NCI-H748 treated with DMSO at 0.1 percent for 48 hours (cell line): ENCODE data around the gene KCNT1.

Source experiments
- DNase-seq: peaks from one replicate; lab custom pipeline; 2025; lab: John Stamatoyannopoulos, UW

Gene KCNT1

DNA sequence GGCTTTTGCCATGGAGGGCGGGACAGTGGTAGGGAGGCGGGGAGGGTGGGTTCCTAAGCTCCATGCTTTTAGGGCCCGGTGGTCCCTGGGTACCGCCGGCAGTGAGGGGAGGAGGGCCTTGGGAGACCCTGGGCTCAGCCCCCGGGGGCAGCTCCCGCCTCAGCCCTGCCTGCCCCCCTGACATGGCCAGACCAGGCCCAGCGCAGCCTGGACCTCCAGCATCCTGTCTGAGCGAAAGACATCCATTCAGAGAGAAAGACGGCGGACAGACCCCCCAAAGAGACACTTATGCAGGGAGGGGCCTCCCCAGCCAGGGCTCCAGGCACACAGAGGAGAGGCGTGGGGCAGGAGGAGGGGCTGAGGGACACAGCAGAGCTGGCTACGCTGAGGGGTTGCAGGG, 45.3 kb downstream of the KCNT1 start:
- DNase-seq = no peak

DNA sequence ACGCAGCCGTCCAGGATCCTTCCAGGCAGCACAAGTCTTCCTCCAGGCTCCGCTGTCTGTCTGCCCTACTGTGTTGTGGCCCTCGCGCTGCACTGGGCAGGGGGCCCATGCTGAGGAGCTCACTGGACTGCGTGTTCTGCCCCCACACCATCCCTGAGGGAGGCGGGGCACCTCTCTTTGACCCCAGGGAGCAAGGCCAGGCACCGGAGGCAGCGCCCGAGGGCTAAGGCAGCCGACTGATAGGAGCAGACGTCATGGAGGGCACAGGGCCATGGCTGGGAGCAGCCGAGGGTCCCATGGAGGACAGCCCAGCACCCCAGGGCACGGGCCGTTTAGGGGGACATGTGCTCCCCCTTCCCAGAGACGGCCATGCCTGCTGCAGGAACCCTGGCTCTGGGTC, 46.7 kb downstream of the KCNT1 start:
- no peak for DNase-seq

DNA sequence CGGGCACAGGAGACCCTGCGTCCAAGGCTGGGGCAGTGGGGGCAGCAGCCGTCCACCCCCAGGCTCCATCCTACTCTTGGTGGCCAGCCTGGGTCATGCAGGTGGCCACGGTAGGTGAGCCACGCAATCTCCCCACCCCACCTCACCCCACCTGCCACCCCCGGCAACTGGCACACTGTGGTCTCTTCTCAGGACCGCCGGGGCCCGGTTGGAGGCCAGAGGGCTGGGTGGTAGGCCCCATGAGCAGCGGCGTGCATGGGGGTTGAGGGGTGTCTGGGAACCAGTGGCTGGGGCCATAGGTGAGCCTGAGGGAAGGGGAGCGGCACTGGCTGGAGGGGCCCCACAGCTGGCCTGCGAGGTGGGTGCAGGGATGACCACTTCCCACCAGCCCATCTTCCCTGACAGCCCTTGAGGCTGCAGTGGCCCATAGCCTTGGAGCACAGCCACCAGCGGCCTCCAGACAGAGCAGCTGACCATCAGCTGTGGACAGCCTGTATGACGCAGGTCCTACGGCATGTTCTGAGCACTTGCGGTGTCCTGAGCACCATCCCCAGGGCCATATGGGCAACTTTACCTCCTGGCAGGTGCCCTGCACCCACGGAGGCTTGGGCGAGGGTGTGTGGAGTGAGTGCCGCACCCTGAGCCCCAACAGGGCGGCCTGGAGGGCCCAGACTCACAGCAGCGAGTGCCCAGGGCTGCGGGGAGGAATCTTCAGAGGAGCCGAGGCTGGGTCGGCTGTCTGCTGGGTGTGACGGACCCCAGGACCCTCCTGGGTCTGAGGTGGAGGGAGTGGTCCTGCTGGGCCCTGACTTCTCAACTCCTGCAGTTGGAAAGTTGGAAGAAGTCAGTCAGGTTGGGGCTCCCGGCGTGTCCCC, 47.4 kb downstream of the KCNT1 start:
- DNase-seq = no peak

DNA sequence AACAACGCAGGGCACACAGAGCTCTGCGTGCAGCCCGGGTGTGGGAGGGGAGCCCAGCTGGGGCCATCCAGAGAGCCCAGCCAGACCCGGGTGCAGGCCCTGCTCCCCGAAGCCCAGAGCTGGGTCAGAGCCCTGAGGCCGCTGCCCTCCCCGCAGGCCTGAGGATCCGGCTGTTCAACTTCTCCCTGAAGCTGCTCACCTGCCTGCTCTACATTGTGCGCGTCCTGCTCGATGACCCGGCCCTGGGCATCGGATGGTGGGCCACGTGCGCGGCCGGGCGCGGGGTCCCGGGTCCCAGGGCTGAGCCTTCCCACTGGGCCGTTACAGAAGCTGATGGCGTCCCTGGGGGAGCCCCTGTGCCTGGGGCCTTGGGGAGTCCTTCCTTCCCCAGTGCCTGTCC, 48.8 kb downstream of the KCNT1 start:
- no peak for DNase-seq

DNA sequence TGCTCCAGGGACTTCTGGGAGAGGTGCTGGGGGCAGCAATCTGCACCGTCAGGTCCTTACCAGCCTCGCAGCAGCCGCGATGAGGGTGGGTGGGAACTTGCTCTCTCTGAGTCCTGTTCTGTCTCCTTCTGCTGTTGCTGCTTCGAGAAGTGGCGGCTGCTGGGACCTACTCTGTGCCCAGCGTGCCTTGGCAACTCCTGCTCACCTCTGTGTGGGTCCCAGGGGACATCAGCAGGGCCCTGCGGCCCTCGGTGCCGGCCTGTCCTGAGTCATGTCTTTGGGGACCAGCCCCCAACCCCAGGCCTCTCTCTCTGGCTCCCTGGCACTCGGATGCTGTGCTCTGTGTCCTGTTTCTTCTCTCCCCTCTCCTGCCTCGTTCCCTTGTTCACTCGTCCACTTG, 49.5 kb downstream of the KCNT1 start:
- no peak for DNase-seq

DNA sequence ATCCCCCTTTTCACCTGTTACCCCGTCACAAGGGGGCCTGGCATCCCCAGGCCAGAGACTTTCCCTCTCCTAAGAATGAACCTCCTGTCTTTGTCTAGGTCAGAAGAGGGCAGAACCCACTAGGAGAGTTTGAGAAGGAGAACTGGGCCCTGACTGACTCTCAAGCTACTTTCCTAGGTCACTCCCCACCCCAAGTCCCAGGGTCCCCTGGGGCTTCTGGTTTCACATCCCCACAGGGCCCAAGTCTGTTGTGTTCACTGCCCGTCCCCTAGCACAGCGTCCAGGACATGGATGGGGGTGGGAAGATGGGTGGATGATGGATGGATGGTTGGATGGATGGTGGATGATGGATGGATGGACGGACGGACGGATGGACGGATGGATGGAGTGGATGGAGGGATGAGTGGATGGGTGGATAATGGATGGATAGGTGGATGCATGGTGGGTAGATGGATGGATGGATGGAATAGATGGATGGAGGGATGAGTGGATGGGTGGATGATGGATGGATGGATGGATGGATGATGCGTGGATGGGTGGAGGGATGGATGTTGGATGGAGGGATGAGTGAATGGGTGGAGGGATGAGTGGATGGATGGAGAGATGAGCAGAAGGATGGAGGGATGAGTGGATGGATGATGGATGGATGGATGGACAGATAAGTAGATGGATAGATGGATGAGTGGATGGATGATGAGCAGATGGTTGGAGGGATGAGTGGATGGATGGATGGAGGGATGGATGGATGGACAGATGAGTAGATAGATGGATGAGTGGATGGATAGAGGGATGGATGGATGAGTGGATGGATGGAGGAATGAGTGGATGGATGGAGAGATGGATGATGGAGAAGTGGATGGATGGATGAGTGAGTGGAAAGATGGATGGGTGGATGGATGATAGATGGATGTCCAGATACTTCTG, 50.6 kb downstream of the KCNT1 start:
- no peak for DNase-seq

DNA sequence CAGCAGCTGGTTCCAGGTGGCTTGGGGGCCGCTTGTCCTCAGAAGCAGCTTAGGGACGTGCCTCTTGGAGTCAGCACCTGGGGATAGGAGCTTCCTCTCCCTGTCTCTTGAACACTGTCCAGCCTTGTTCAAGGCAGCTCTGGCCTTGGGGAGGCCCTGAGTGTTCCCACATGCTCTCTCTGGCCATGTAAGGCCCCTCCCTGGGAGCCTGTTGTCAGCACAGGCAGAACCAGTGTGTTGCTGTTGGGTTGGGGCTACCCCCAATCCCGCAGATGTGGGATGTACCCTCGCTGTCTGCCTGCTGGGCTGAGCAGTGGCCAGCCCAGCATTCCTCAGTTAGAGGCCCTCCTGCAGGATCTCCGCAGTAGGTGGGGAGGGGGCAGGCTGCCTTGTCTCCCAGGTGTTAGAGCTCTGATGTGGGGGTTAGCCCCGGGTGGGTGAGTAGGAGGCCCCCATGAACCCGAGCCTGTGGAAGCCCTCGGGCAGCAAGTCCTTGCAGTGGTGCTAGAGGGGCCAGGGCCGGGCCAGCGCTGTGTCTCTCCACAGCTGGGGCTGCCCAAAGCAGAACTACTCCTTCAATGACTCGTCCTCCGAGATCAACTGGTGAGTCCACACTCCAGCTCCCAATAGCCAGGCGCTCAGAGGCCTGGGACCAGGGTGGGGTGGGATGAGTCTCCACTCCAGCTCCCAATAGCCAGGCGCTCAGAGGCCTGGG, 51.6 kb downstream of the KCNT1 start:
- DNase-seq = no peak

DNA sequence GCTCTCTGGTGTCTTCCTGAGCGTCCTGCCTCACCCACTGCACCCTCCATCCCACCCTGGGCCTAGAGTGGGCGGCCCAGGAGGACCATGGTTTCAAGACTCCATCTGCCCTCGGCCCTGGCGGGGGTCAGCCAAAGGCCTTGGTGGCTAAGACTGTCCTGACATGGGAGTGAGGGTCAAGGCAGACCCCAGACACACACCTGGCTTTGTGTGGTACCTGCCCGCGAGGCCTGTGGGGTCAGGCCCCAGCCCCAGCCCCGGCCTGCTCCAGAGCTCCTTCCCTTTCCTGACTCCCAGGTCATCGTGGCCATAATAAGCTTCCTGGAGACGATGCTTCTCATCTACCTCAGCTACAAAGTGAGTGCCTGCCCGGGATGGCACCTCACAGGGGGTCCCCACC, 54.6 kb downstream of the KCNT1 start:
- no peak for DNase-seq

DNA sequence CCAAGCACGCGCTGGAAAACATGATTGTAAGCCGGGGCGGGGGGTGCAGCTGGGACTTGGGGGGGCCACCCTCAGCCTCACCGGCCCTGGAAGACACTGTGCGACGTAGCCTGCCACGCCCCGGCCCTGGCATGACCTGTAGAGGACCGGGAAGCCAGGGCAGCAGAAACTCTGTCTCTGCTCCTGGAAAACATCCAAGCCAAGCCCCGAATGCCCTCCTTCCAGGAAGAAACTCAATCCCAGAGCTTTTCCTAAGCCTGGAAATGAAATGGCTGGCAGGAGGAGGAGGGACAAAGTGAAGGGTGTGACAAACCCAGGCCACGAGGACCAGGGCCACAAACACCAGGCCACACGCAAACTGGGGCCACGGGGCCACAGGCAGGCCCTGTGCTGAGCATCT, 55.4 kb downstream of the KCNT1 start:
- no peak for DNase-seq

DNA sequence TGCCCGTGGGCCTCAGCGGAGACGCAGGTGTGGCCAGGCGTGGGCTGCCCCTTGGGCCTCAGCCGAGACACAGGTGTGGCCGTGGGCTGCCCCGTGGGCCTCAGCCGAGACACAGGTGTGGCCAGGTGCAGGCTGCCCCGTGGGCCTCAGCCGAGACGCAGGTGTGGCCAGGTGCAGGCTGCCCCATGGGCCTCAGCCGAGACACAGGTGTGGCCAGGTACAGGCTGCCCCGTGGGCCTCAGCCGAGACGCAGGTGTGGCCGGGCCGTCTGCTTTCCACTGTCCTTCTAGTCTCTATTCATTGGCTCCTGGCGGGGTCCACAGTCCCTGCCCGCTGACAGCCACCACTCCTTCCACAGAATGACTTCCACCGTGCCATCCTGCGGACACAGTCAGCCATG, 56.1 kb downstream of the KCNT1 start:
- no peak for DNase-seq

DNA sequence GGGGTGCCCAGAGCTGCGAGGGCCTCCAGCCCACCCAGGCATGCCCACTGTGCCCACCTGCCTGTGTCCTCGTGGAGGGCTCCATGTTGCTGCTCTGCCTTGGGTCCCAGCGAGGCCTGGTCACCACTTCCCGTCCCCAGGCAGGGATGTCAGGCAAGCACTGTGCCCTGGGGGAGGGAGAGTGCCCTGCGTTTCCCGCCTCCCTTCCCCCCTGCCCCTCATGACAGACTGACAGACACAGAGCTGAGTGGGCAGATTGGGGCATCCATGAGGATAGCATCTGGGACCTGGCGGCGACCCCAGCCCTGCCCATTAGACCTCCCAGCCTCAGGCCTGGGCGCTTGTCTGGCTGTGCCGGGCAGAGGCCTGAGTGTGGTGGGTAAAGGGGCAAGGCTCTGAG, 56.9 kb downstream of the KCNT1 start:
- DNase-seq = no peak

DNA sequence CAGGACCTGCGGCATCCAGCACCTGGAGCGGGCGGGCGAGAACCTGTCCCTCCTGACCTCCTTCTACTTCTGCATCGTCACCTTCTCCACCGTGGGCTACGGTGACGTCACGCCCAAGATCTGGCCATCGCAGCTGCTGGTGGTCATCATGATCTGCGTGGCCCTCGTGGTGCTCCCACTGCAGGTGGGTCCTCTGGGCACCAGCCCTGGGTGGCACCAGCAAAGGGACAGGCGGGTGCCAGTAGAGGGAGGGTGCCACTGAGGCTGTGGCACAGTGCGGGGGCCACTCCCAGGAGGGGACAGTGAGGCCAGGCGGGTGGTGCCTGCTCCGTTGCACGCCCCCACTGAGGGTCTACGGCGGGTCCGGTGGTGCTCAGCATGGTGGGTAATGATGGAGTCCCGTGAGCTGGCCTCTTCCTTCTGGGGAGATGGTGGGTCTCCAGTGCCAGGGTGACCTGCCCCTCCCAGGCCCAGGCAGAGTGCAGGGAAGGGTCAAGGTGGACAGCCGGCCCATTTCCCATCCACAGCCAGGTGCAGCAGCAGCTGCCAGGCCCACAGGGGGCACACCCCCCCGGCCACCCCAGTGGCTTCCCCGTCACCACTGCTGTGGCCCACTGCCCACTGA, 57.8 kb downstream of the KCNT1 start:
- DNase-seq = no peak

DNA sequence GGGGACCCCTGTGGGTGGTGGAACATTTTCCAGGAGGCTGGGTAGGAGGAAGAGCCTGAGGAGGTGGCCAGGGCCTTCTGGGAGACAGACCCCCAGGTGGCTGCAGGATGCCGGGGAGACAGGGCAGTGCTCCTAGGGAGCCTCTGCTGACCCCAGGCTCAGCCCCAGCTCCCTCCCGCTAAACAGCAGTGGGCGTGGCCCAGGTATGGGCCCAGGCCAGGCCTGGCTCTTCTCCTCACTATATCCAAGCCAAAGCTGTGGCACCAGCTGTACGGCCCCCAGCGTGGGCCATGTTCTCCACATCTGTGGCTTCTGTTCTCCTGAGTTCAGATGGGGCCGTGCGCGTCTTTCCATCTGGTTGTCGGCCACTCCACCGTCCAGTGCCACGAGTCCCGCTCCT, 58.5 kb downstream of the KCNT1 start:
- no peak for DNase-seq

DNA sequence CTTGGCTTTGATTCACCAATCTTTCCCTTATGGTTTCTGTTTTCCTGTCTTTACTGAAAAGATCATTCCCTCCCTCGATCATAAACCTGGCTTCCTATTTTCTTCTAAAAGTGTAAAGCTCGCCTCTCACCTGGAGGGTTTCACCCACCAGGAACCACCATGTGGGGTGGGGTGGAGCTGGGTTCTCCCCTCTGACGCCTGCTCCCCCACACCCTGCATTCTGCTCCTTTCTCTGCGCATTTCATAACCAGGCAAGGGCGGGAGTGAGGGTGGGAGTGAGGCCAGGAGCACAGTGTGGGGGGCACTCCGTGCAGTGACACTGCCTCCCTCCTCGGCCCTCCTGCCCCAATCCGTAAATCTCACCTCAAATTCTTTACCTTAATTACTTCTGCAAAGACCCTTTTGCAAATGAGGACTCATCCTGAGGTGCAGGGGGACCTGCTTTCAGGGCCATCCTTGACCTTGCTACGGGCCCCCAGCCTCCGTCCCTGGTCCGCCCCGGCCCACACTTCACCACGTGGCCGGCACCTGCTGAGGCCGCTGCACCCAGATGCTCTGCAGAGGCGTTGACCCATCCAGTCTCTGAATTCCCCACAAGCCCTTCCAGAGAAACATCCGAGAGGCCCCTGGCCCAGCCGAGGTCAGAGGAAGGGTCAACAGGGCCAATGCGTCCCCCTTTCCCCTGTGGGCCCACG, 59.3 kb downstream of the KCNT1 start:
- DNase-seq = no peak

DNA sequence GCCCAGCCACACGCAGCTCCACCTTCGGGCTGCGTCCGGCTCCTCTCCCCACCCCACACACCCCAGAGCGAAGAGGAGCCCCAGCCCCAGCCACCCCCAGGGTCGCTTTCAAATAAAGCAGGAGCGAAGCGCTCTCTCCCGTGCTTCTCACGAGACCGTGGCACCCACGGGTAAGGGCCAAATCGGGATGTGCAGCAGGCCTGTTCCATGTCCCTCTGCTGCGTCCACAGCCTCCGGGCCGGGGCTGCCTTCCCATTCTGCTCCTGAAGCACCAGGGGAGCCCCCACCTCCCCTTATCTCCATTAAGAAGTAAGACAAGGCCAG, 59.8 kb downstream of the KCNT1 start:
- no peak for DNase-seq

DNA sequence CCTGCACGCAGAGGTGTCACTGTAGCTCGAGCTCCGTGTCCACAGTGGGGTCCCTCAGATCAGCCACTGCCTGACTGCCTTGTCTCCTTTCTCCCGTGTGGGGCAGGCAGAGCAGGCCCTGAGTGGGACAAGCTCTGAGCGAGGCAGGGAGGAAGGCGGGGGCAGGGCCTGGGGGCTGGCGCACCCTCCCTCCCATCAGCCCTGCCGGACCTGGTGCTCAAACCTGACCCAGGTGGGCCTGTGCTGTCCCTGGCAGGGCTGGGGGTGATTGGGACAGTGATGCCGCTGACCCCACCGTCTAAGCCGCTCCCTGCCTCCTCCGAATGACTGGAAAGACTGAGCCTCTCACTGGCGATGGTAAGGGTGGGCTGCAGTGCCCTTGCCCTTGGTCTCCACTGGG, 60.9 kb downstream of the KCNT1 start:
- no peak for DNase-seq

DNA sequence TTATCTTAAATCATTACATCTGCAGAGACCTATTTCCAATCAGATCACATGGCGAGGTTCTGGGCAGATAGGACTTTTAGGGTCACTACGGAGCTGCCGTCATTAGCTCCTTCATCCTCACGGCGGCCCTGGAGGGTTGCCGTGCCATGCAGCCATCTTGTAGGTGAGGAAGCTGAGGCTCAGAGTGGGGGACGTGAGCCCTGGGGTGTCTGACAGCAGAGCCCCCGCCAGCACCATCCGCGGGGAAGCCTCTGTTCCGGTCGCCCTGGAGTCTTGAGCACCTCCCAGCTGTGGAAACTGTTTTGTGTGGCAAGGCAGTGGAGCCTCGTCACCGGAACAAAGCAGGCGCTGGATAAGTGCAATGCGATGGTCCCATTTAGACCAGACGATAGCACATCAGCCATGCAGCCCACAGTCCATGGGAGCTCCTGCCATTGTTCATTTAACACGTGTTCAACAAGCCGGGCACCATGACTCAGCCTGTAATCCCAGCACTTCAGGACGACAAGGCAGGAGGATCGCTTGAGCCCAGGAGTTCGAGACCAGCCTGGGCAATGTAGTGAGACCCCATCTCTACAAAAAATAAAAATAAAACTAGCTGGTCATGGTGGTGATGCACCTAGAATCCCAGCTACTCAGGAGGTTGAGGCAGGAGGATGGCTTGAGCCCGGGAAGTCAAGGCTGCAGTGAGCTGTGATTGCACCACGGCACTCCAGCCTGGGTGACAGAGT, 61.9 kb downstream of the KCNT1 start:
- DNase-seq = no peak

DNA sequence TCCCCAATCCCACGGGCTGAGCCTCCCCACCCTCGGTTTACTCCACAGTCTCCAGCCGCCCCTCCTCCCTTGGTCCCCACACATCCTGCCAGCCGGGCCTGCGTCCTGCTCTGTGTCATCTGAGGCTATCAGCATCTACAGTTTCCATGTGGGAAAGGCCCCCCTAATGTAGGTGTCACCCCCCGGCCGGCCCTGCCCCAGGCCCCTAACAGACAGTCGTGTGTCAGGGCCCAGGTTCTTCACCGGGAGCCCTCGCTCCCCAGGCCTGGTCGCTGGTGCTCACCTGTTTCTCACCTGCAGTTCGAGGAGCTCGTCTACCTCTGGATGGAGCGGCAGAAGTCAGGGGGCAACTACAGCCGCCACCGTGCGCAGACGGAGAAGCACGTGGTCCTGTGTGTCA, 62.7 kb downstream of the KCNT1 start:
- no peak for DNase-seq

DNA sequence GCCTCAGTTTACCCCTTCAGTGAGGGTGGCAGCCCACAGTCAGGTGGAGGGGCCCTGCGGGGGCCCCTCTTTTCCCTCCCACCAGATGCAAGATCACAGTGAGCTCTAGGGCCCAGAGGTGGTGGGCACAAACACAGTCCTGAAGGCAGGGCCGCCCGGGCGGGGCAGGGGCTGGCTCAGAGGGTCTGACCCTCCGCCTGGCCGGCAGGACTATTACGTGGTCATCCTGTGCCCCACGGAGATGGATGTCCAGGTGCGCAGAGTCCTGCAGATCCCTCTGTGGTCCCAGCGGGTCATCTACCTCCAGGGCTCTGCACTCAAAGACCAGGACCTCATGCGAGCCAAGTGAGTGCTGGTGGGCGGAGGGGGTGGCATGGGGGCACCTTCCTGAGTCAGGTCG, 63.4 kb downstream of the KCNT1 start:
- DNase-seq = no peak

DNA sequence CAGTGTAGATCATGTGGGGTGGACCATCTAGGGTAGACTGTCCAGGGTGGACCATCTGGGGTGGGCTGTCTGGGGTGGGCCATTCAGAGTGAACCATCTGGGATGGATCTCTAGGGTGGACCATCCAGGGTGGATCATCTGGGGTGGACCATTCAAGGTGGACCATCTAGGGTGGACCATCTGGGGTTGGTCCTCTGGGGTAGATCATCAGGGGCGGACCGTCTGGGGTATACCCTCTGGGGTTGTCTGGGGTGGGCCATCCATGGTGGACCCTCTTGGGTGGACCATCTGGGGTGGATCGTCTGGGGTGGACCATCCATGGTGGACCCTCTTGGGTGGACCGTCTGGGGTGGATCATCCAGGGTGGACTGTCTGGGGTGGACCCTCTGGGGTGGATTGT, 64.3 kb downstream of the KCNT1 start:
- no peak for DNase-seq

DNA sequence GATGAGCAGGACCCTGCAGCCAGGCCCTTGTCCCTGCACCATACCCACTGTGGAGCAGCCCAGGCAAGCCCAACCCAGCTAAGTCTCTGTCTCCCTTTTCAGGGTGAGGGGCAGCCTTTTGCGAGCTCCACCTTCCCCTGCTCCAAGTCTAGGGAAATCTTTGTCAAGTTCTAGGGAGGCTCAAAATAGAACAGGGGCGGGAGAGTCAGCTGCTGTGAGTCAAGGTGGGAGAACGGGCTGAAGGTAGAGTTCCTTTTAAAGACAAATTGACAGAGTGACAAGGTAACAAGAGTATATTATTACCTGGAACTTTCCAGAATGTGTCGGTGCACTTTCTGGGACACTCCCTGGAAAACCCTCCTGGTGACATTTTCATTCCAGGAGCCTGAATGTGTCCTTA, 64.7 kb downstream of the KCNT1 start:
- no peak for DNase-seq
